Activated naive CD4-positive, alpha-beta T cell treated with anti-CD3 and anti-CD28 coated beads for 36 hours (primary cell): Measurements from ENCODE around the gene PIEZO1. TPM values are rescaled to one million over a fixed set of nuclear protein-coding genes. Genes with fewer than 3 reads are reported as not detected.

Experiments
- CTCF ChIA-PET: fragments of 350-600 bp; sonication (Branson Sonifier 250); formaldehyde crosslinking; loops from one replicate; lab custom pipeline; 2021; ENCODE audit warnings: antibody characterized with exemption; lab: Charles Lee
- DNase-seq: peaks from one replicate; pipeline ENCODE4 v3.0.0-alpha.2; 2020
- H3K27ac Mint-ChIP-seq: one replicate; pipeline ENCODE4 v1.8.0; 2021; ENCODE audit warnings: mild to moderate bottlenecking, mixed read lengths
- H3K27me3 Mint-ChIP-seq: one replicate; pipeline ENCODE4 v1.8.0; 2021; ENCODE audit warnings: low read depth, mixed read lengths
- H3K36me3 Mint-ChIP-seq: one replicate; pipeline ENCODE4 v1.8.0; 2021; ENCODE audit warnings: low read depth, mixed read lengths
- H3K4me1 Mint-ChIP-seq: one replicate; pipeline ENCODE4 v1.8.0; 2021; ENCODE audit warnings: low read depth, mixed read lengths
- H3K4me3 Mint-ChIP-seq: one replicate; pipeline ENCODE4 v1.8.0; 2021; ENCODE audit warnings: mild to moderate bottlenecking, moderate library complexity, mixed read lengths
- H3K9me3 Mint-ChIP-seq: one replicate; pipeline ENCODE4 v1.8.0; 2021; ENCODE audit warnings: mixed read lengths
- intact Hi-C: fragments of 100-400 bp; cut with micrococcal nuclease; formaldehyde crosslinking; loops from one replicate; pipeline ENCODE4 v1.15.1; 2023
- total RNA-seq, 2 experiments: library from RNA; stranded (reverse); gene quantifications; one replicate each; pipeline ENCODE4 v1.2.3, GENCODE V29; 2021

PIEZO1 gene
- total RNA-seq, 2 experiments from 2014 or later: 78.2 to 80.1 TPM

DNA sequence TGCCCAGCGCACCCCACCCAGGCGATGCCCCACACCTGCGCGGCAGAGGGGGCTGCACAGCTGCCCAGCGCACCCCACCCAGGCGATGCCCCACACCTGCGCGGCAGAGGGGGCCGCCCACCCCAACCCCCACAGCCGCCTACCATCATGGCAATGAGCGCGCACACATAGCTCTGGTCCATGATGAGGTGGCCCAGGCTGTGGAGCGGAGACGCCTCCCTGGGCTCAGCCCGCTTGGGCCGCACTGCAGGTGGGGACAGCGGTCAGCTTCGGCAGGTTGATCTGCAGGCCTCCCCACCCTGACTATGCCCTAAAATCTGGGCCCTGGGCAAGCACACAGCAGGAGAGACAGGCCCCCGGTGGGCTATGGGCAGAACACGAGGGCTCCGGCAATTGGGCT is 48.5 kb downstream of the PIEZO1 start:
- CTCF ChIA-PET: interaction anchor here (1.2 to 3.2 kb wide), 12 partner anchors 20 to 431 kb away, joined by 3 to 48 read pairs (median 10); partner anchors contain the start of genes APRT and PIEZO1
- Mint-ChIP-seq H3K4me3 (no peak overlapping the region), H3K27me3 (no peaks in the 10 kb centered on the region), H3K27ac (no peak overlapping the region), H3K9me3 (no peaks in the 10 kb centered on the region), H3K4me1 (peaks cover 3% of the 10 kb centered on the region), H3K36me3 (peaks cover under 1% of the 10 kb centered on the region)
- DNase-seq: no peak
- intact Hi-C loops: loop anchor here (2.0 kb wide), 1 partner anchor 434 kb away; the partner anchor contains the start of gene CDH15

DNA sequence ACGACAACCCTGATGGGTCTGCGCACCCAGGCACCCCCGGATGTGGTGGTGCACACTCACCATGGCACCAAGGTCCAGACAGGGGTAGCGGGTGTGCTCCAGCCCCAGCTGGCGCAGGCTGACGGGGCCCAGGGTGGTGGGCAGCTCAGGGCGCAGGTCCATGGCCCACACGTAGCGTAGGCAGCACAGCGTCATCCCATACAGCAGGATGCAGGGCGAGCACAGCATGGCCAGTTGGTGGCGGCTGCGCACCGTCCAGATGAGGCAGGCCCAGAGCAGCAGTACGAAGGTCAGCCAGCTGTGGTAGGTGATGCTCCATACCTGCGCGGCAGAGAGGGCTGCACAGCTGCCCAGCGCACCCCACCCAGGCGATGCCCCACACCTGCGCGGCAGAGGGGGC is 48.9 kb downstream of the PIEZO1 start:
- H3K27ac Mint-ChIP-seq: no peak overlapping the region
- H3K36me3 Mint-ChIP-seq: peaks cover 4% of the 10 kb centered on the region
- no peaks in the 10 kb centered on the region for H3K27me3 Mint-ChIP-seq
- DNase-seq: no peak
- peaks cover 6% of the 10 kb centered on the region for H3K4me1 Mint-ChIP-seq
- H3K9me3 Mint-ChIP-seq: no peaks in the 10 kb centered on the region
- CTCF ChIA-PET: interaction anchor here (1.8 to 3.2 kb wide), 3 partner anchors 46 to 117 kb away, joined by 5 to 48 read pairs (median 28); partner anchors contain the start of gene PIEZO1
- no peak overlapping the region for H3K4me3 Mint-ChIP-seq
- intact Hi-C loops: loop anchor here (2.0 kb wide), 1 partner anchor 435 kb away; the partner anchor contains the start of gene CDH15

DNA sequence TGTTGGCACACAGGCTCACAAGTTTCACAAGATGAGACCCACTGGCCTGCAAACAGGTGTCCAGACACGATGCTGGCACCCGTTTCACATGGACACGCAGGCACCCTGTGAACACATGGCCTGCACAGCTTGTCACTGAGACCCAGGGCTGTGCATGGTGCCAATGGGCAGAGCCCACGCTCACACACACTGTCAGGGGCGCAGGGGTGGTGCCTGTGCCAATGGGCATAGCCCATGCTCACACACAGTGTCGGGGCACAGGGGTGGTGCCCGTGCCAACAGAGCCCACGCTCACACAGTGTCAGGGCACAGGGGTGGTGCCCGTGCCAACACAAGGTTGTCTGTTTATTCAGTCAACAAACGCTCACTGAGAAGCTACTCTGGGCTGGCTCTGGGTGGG is 49.4 kb downstream of the PIEZO1 start:
- peaks cover 4% of the 10 kb centered on the region for H3K36me3 Mint-ChIP-seq
- peaks cover 7% of the 10 kb centered on the region for H3K4me1 Mint-ChIP-seq
- CTCF ChIA-PET: interaction anchor here (0.6 to 3.2 kb wide), 4 partner anchors 8 to 96 kb away, joined by 3 to 48 read pairs (median 16); partner anchors contain the start of gene PIEZO1
- intact Hi-C loops: loop anchor here (2.0 kb wide), 1 partner anchor 435 kb away; the partner anchor contains the start of gene CDH15
- no peaks in the 10 kb centered on the region for H3K27me3 Mint-ChIP-seq
- H3K27ac Mint-ChIP-seq: no peak overlapping the region
- no peak for DNase-seq
- H3K9me3 Mint-ChIP-seq: no peaks in the 10 kb centered on the region
- H3K4me3 Mint-ChIP-seq: no peak overlapping the region

DNA sequence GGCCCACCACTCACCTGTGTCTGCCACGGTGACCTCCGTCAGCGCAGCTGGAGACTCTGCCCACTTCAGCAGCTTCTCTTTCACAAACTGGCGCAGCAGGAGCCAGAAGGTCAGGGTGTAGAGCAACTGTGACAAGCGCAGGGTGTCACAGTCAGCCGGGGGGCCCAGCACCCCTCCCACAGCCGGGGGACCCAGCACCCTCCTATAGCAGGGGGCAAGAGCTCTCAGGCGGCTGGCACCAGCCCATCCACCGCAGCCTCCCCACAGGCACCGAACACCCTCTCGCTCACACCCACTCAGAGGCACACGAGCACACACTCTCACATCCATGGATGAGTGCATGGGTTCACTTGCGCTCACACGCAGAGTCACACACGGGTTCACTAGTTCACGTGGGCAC is 49.9 kb downstream of the PIEZO1 start:
- Mint-ChIP-seq H3K27me3 (no peaks in the 10 kb centered on the region), H3K4me3 (no peak overlapping the region), H3K4me1 (peaks cover 7% of the 10 kb centered on the region), H3K27ac (no peak overlapping the region), H3K9me3 (no peaks in the 10 kb centered on the region), H3K36me3 (peaks cover 4% of the 10 kb centered on the region)
- intact Hi-C loops: no loop called here
- DNase-seq: no peak
- CTCF ChIA-PET: interaction anchor here (0.6 to 3.2 kb wide), 4 partner anchors 8 to 96 kb away, joined by 3 to 48 read pairs (median 3); no protein-coding TSS in a partner anchor

DNA sequence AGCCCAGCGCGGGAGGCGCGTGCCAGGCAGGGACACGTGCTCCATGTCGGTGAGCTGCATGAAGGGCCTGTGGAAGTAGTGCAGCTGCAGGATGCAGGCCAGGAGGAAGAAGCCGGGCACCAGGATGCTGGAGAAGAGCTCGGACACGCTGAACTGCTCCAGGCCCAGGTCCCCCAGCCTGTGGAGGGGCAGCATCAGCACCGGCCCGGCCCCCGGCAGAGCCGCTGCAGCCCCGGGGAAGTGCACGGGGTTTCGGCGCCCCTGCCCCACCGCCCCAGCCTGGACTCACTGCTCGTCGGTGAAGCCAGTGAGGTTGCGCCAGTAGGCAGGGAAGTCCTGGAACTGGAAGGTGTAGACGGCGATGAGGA is 50.7 kb downstream of the PIEZO1 start:
- Mint-ChIP-seq H3K4me1 (peaks cover 7% of the 10 kb centered on the region), H3K4me3 (no peak overlapping the region), H3K36me3 (peaks cover 4% of the 10 kb centered on the region), H3K27ac (no peak overlapping the region), H3K9me3 (no peaks in the 10 kb centered on the region), H3K27me3 (no peaks in the 10 kb centered on the region)
- intact Hi-C loops: no loop called here
- CTCF ChIA-PET: interaction anchor here (0.7 to 1.3 kb wide), 3 partner anchors 9 to 59 kb away, joined by 3 read pairs; no protein-coding TSS in a partner anchor
- DNase-seq: no peak

DNA sequence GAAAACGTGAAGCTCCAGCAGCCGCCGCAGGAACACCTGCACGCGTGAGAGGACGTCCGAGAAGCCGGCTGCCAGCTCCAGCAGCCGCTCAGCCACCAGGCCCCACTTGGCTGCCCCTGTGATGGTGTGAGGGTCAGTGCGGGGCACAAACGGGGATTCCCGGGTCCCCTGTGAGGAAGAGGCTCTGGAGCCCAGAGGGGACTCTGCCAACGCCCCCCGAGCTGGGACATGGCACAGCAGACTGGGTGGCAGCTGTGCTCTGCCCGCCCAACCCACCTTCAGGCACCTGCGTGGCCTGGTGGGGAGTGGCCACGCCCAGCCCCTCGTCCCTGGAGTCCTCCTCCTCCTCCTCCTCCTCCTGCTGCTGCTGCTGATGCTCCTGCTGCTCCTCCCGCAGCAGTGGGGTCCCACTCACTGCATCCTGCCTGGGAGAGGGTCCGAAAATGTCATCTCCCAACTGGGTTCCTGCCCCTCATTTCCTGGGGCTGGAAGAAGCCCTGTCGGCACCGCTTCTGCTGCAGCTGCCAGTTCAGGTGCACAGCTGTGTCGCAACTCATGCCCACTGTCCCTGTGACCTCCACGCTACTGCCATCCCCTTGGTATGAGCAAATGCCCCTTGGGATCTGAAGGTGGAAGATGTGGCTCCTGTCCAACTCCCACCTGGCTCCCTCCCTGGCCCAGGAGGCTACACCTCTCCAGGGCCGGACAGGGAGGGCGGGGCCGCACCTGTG is 51.2 kb downstream of the PIEZO1 start:
- Mint-ChIP-seq H3K4me3 (no peak overlapping the region), H3K9me3 (no peaks in the 10 kb centered on the region), H3K4me1 (peaks cover 5% of the 10 kb centered on the region), H3K27me3 (no peaks in the 10 kb centered on the region), H3K36me3 (peaks cover 4% of the 10 kb centered on the region), H3K27ac (no peak overlapping the region)
- no peak for DNase-seq
- CTCF ChIA-PET: interaction anchor here (0.7 to 1.3 kb wide), 2 partner anchors 49 to 59 kb away, joined by 3 read pairs; no protein-coding TSS in a partner anchor
- intact Hi-C loops: no loop called here

DNA sequence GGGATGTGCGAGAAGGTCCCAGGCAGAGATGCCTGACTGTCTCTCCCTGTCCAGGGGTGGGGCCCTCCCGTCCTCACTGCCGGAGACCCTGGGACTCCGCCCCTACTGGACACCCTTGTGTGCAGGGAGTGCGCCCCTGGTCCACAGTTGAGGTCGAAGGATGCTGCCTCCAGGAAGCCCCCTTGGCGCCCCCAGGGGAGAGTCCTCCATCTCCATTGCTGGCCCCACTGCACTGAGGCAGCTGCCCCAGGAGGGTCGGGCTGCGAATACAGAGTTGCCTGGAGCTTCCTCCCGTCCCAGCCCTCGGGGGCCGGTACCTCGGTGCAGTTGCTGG is 52.1 kb downstream of the PIEZO1 start:
- Mint-ChIP-seq H3K4me1 (peaks cover 4% of the 10 kb centered on the region), H3K4me3 (no peak overlapping the region), H3K27me3 (no peaks in the 10 kb centered on the region), H3K9me3 (no peaks in the 10 kb centered on the region), H3K27ac (no peak overlapping the region), H3K36me3 (peaks cover 4% of the 10 kb centered on the region)
- CTCF ChIA-PET: no interaction called here
- intact Hi-C loops: no loop called here
- DNase-seq: no peak

DNA sequence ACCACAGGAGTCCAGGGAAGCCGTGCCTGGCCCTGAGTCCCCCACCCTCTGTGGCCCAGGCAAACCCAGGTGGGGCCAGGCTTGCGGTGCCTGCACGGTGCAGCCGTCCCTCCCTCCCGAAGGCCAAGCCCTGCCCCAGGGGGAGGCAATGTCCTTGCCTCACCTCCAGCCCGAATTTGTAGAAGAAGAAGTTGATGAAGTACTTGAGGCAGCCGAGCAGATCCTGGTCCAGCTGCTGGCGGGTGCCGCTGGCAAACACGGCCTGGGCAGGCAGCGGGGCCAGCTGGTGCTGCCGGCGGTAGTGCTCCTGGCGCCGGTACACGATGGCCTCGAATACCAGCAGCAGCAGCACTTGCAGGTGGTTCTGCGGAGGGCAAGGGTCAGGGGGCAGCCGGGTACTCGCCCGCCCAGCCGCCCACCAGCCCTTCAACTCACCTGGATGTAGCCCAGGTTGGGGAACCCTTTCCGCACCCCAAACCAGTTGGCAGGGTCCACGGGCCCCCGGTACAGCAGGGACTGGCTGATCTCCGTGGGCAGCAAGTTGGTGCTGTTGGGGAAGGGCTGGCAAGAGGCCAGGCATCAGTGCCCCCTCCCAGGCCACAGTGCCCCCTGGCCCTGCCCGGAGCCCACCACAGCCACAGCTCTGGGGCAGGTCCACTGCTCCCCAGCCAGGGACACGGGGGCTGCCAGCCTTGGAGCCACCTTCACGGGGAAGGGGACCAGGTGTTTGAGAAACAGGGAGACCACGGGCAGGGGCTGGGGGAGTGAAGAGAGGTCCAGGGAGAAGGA is 52.7 kb downstream of the PIEZO1 start:
- Mint-ChIP-seq H3K4me1 (peaks cover 4% of the 10 kb centered on the region), H3K27me3 (no peaks in the 10 kb centered on the region), H3K9me3 (no peaks in the 10 kb centered on the region), H3K27ac (no peak overlapping the region), H3K4me3 (no peak overlapping the region), H3K36me3 (peaks cover 4% of the 10 kb centered on the region)
- no peak for DNase-seq
- intact Hi-C loops: no loop called here
- CTCF ChIA-PET: no interaction called here

DNA sequence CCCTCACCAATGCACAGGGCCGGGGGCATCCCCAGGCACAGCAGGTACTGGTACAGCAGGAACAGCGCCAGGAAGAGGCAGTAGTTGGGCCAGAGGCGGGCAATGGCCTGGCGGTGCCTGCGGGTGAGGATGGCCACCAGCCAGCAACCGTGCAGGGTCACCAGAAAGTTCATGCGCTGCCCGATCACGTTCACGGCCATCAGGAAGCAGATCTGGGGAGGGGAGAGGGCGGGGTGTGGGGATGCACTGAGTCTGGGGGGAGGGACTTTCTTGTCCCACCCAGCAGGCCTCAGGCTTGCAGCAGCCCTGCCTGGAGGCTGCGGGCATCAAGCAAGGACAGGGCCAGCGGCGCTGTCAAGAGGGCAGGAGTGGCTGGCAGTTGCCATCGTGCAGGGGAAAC is 53.3 kb downstream of the PIEZO1 start:
- CTCF ChIA-PET: no interaction called here

DNA sequence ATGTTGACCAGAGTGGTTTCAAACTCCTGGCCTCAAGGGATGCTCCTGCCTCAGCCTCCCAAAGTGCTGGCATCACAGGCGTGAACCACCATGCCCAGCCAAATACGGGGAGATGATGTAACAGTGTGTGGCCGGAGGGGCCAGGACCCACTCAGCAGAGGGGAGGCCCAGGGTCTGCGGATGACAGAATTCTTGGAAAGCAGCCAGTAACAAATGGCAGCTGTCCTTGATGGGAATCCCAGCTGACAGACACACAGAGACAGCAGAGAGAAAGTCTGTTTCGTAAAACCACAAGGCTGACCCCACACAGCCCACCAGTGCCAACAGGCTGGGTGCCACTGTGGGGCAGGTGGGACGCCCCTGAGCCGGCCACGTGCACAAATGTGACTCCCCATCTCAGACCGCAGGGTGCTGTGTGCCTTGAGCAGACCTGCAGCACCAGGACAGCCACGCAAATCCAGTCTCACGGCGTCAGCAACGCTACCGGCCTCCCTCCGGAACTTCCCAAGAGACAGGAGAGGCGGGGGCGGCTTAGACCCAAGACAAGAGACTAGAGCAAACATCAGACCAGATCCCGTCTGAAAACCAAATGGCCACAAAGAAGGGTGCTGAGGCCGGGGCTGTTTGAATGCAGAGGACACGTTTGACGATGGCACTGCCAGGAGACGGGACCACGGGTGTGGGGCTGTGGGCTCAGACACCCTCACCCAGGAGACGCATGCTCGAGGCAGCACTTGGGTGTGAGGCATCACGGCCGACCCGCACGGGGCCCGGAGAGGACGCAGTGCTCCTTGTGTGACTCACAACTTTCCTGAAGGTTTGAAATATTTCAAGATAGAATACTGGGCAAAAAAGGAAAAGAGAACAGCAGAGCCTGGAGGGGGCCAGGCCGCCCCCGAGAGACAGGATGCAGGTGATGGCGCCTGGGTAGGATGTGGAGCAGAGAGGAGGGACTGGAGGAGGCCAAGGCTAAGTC is 54.1 kb downstream of the PIEZO1 start:
- CTCF ChIA-PET: no interaction called here
- Mint-ChIP-seq H3K4me3 (no peak overlapping the region), H3K4me1 (peaks cover 4% of the 10 kb centered on the region), H3K27me3 (no peaks in the 10 kb centered on the region), H3K27ac (no peak overlapping the region), H3K36me3 (peaks cover 4% of the 10 kb centered on the region), H3K9me3 (no peaks in the 10 kb centered on the region)
- no peak for DNase-seq
- intact Hi-C loops: no loop called here

More for the DNA sequence above, 53.3 kb downstream of the PIEZO1 start:
- Mint-ChIP-seq H3K9me3 (no peaks in the 10 kb centered on the region), H3K27ac (no peak overlapping the region), H3K36me3 (peaks cover 4% of the 10 kb centered on the region), H3K4me1 (peaks cover 4% of the 10 kb centered on the region), H3K4me3 (no peak overlapping the region), H3K27me3 (no peaks in the 10 kb centered on the region)
- intact Hi-C loops: no loop called here
- no peak for DNase-seq

DNA sequence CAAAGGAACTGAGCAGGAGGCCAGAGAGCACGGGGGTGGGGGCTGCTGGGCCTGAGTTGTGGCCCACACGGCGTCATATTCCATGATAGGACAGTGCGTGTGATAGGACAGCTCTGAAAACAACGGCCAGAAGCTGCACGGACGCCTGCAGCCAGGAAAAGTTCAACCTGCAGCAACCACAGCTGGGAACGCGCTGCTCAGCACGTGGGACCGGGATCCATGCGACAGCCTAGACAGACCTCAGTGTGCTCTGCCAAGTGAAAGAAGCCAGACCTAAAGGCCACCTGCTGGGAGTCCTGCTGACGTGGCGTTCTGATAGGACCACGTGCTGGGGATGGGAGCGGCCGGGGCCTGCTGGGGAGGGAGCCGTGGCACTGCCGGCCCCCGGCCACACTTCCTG is 57.1 kb downstream of the PIEZO1 start:
- CTCF ChIA-PET: no interaction called here
- intact Hi-C loops: no loop called here
- Mint-ChIP-seq H3K4me3 (no peak overlapping the region), H3K27ac (no peak overlapping the region), H3K36me3 (peaks cover 7% of the 10 kb centered on the region), H3K4me1 (peaks cover 4% of the 10 kb centered on the region), H3K27me3 (no peaks in the 10 kb centered on the region), H3K9me3 (no peaks in the 10 kb centered on the region)
- DNase-seq: no peak
